Transverse colon (tissue), 4 donors: ENCODE results near the gene USP7. TPM values are rescaled to one million over a fixed set of nuclear protein-coding genes. Genes with fewer than 3 reads are reported as not detected.

Experiments
- DNase-seq: peaks from one replicate; pipeline ENCODE4 v3.0.0-alpha.2; 2019
- H3K27ac ChIP-seq, 4 donors: fragments of 200-600 bp; sonication (generic); 2 replicates each; pipeline ENCODE4 v1.5.1; 2016 to 2018; ENCODE audit warnings: inconsistent platforms in 4 of 4
- H3K27me3 ChIP-seq: fragments of 200-600 bp; sonication (generic); 2 replicates; pipeline ENCODE4 v1.5.1; 2017; ENCODE audit warnings: inconsistent platforms
- H3K36me3 ChIP-seq, 4 donors: fragments of 200-600 bp; sonication (generic); 2 replicates each; pipeline ENCODE4 v1.5.1; 2017 to 2019; ENCODE audit warnings: inconsistent platforms in 4 of 4
- H3K4me1 ChIP-seq, 4 donors: fragments of 200-600 bp; sonication (generic); 2 replicates each; pipeline ENCODE4 v1.5.1; 2017 to 2020; ENCODE audit warnings: inconsistent platforms in 4 of 4
- H3K4me3 ChIP-seq, 4 donors: fragments of 200-600 bp; sonication (generic); 1 replicate in 1 of 4; 2 replicates in 3 of 4; pipeline versions ENCODE4 v1.5.1 to v1.6.1; 2017 to 2019; ENCODE audit warnings: inconsistent platforms in 4 of 4
- H3K9me3 ChIP-seq, 2 donors: fragments of 200-600 bp; sonication (generic); 2 replicates each; pipeline ENCODE4 v1.5.1; 2017 to 2019; ENCODE audit warnings: inconsistent platforms in 2 of 2
- CTCF ChIP-seq, 5 experiments: fragments of 200-600 bp in 3 of 5; fragments of 450-650 bp in 2 of 5; sonication (generic) in 3 of 5; IDR thresholded peaks; 1 replicate in 2 of 5; 2 replicates in 3 of 5; pipeline ENCODE4 v1.5.1; 2016 to 2017; ENCODE audit warnings: antibody characterized with exemption in 5 of 5, inconsistent platforms in 3 of 5, mild to moderate bottlenecking in 2 of 5, moderate library complexity in 1 of 5
- EP300 ChIP-seq: sonication (generic); formaldehyde crosslinking; IDR thresholded peaks from one replicate; pipeline ENCODE4 v1.6.1; 2017; ENCODE audit warnings: antibody characterized with exemption, low read depth
- POLR2A ChIP-seq: fragments of 450-650 bp; IDR thresholded peaks from one replicate; pipeline ENCODE4 v1.6.1; 2016; ENCODE audit warnings: antibody characterized with exemption, mild to moderate bottlenecking, moderate library complexity
- POLR2AphosphoS5 ChIP-seq, 3 donors: sonication (generic); formaldehyde crosslinking; IDR thresholded peaks; one replicate each; pipeline ENCODE4 v1.6.1; 2016; ENCODE audit warnings: antibody characterized with exemption in 3 of 3
- WGBS, 2 donors: methylation state at CpG; one replicate each; pipeline ENCODE4 v1.1.5; 2018; ENCODE audit warnings: low coverage in 1 of 2; 5-methylcytosine and 5-hydroxymethylcytosine counted together
- in situ Hi-C, 4 donors: fragments of 200-750 bp; cut with MboI; loops; one replicate each; pipeline versions ENCODE4 v1.15.0 to v1.15.1; 2017; ENCODE audit warnings: low sequenced_read_pairs in 3 of 4, low pct_ligation_motif_present in 1 of 4, low pct_unique_long_range_greater_than_20kb in 1 of 4
- intact Hi-C: fragments of 100-400 bp; cut with DNase I; formaldehyde crosslinking; loops from one replicate; pipeline ENCODE4 v1.15.1; 2023; ENCODE audit warnings: low total_unique reads
- total RNA-seq, 4 donors: library from RNA; depleted of rRNA; stranded (reverse); fragments of >200 nt; gene quantifications; one replicate each; pipeline ENCODE4 v1.1.0, GENCODE V29; 2016

Gene USP7
- total RNA-seq, 4 donors from 2014 or later = 72.9 to 419 (median 158) TPM

- WGBS, 2 donors = 91% methylated on average over 14 of the region's 14 CpGs; no CpG with 5 or more reads in 1 of the 2 donors
- no peaks in the 10 kb centered on the region for H3K27me3 ChIP-seq
- H3K4me1 ChIP-seq = peaks cover 38 to 81% (median 60%) of the 10 kb centered on the region in 4 donors
- peak overlapping the region in 3 of 4 donors; percentile 94 to 96 (median 95) for H3K27ac ChIP-seq
- TF ChIP-seq POLR2AphosphoS5 (IDR thresholded peaks at IDR 0.05) = no peak
- TF ChIP-seq EP300 = no peak
- no peak for TF ChIP-seq CTCF (IDR thresholded peaks at IDR 0.05)
- TF ChIP-seq POLR2A = no peak
- no peaks in the 10 kb centered on the region for H3K9me3 ChIP-seq
- no peak for DNase-seq
- intact Hi-C loops = no loop called here
- H3K36me3 ChIP-seq = no peaks in the 10 kb centered on the region
- H3K4me3 ChIP-seq = no peak overlapping the region
- in situ Hi-C loops = no loop called here
Measured at GRCh38 chr16:8865145-8865882, 98.4 kb downstream of the USP7 start.

- Histone ChIP-seq H3K4me3 (no peak overlapping the region), H3K4me1 (peaks cover 36 to 74% (median 63%) of the 10 kb centered on the region in 4 donors), H3K9me3 (no peaks in the 10 kb centered on the region), H3K36me3 (no peaks in the 10 kb centered on the region), H3K27ac (peak overlapping the region; percentile 0 to 71 (median 38)), H3K27me3 (no peaks in the 10 kb centered on the region)
- TF ChIP-seq POLR2AphosphoS5 (IDR thresholded peaks at IDR 0.05) (no peak), CTCF (IDR thresholded peaks at IDR 0.05) (no peak), EP300 (no peak), POLR2A (no peak)
- intact Hi-C loops = no loop called here
- WGBS, 2 donors = 55% methylated on average over 13 of the region's 13 CpGs; no CpG with 5 or more reads in 1 of the 2 donors
- no peak for DNase-seq
- in situ Hi-C loops = no loop called here
Measured at GRCh38 chr16:8864480-8865110, 99.1 kb downstream of the USP7 start.

GRCh38 chr16:8863594-8864424, 99.9 kb downstream of the USP7 start:
- H3K27me3 ChIP-seq = no peaks in the 10 kb centered on the region
- H3K4me3 ChIP-seq = no peak overlapping the region
- no peaks in the 10 kb centered on the region for H3K36me3 ChIP-seq
- no peak for TF ChIP-seq EP300
- TF ChIP-seq CTCF (IDR thresholded peaks at IDR 0.05) = peak in 2 of 5 experiments; percentile 17 to 31
- no peak for TF ChIP-seq POLR2A
- TF ChIP-seq POLR2AphosphoS5 (IDR thresholded peaks at IDR 0.05) = peak in 1 of 3 donors; percentile 27
- H3K4me1 ChIP-seq = peaks cover 33 to 70% (median 61%) of the 10 kb centered on the region in 4 donors
- intact Hi-C loops = no loop called here
- H3K27ac ChIP-seq = peak overlapping the region; percentile 58 to 71 (median 68)
- peak; percentile 71 for DNase-seq
- WGBS, 2 donors = 63% methylated on average over 15 of the region's 17 CpGs; no CpG with 5 or more reads in 1 of the 2 donors
- H3K9me3 ChIP-seq = no peaks in the 10 kb centered on the region
- in situ Hi-C loops = no loop called here
